NCI-H2196 treated with DMSO at 0.1 percent for 48 hours (cell line): ENCODE measurements around the gene EZR.
A peak's percentile ranks its signal among the peaks of the same experiment; 100 is the strongest.

ENCODE experiments used
- DNase-seq: peaks from one replicate; lab custom pipeline; 2025; ENCODE audit not compliant: unreplicated experiment; lab: John Stamatoyannopoulos, UW

The EZR gene

DNA sequence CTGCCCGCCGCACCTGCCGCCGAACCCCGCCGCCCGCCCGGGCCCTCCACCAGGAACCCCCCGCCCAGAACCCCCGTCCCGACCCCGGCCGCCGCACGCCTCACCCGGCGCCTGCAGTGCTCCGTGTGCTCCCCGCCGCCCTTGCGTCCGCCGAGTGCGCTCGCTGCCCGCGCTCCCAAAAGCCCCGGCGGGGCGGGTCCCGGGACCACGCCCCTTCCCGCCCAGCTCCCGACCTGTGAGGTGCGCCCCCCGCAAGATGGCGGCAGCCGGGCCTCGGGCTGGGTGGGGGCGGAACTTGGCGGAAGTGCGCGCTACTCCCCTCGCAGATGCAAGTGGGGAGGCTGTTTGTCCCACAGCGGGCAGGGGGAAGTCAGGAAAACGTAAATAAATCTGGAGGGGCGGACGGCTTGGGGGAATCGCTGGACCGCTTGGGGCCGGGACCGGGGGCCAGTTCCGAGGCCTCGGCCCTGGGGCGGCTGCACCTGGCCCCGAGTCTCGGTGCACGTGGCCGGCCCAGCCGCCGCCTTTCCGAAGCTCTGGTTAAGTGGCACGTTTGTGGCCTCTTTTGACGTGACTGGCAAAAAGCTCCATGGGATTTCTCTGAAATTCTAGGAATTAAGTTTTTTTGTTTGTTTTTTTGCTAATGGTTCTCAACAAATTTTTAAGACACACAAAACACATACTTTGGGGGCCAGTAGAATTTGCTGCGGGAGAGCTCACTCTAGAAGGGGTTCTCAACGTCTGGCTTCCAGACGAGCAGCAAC, at the start of gene EZR:
TSS of gene EZR (minus strand) at position 156 of the 764 bp plus-strand sequence. CDS start 1,275 bp downstream, outside the sequence.
- DNase-seq, result peak; percentile 25

- DNase-seq, result no peak
Observed at GRCh38 chr6:158868122-158868480, 48.9 kb upstream of the EZR start.

GRCh38 chr6:158867381-158868121, 48.4 kb upstream of the EZR start:
- no peak for DNase-seq

DNA sequence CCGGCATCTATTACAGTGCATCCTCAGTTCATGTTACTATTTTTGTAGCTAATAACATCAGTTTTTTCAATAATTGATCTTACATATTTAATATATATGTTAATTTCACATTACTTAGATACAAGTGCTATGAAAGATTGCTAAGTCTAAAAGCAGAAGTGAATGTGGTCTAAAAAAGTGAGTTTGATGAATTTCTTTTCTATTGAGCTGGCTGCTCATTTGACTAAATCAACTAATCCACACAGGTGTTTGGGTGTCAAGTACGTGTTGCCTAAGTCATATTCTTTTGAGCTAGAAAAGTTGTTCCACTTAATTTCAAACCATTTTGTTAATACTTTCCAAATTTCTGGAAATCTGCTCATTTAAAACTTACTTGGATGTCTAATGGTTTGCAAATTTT, 46.6 kb upstream of the EZR start:
- no peak for DNase-seq

- DNase-seq, result no peak
Observed at GRCh38 chr6:158863646-158864045, 44.5 kb upstream of the EZR start.

DNA sequence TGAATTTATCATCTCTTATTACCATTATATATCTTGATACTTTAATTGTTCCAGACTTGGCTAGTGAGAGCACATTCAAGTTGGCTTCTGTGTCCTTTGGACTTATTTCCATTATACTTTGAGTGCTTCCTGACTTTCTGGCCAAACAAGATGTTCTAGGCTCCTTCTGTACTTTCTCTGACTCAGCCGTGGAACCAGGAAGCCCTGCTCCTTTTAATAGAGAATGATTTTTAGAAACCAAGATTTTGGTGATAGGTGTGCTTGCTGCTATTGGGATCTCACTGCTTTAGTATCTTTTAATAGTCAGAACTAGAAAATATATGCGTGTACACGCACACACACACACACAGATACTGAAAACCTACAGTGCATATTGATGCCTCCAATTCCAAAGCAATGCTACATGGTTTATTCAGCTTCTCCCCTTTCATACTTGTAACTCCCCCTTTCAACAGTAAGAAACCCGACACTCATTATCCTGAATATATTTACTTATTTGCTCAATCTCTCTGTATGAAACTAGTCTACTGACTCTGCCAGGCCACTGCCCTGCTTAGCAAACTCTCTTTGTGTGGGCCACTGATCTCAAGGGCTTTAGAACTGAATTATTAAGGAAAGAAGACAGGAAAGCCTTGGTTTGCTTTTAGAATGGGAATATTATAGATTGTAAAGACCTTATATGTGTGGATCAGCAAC, 42.7 kb upstream of the EZR start:
- peak; percentile 40 for DNase-seq

- no peak for DNase-seq
Observed at GRCh38 chr6:158860279-158860865, 41.2 kb upstream of the EZR start.

GRCh38 chr6:158856261-158856660, 37.1 kb upstream of the EZR start:
- no peak for DNase-seq

DNA sequence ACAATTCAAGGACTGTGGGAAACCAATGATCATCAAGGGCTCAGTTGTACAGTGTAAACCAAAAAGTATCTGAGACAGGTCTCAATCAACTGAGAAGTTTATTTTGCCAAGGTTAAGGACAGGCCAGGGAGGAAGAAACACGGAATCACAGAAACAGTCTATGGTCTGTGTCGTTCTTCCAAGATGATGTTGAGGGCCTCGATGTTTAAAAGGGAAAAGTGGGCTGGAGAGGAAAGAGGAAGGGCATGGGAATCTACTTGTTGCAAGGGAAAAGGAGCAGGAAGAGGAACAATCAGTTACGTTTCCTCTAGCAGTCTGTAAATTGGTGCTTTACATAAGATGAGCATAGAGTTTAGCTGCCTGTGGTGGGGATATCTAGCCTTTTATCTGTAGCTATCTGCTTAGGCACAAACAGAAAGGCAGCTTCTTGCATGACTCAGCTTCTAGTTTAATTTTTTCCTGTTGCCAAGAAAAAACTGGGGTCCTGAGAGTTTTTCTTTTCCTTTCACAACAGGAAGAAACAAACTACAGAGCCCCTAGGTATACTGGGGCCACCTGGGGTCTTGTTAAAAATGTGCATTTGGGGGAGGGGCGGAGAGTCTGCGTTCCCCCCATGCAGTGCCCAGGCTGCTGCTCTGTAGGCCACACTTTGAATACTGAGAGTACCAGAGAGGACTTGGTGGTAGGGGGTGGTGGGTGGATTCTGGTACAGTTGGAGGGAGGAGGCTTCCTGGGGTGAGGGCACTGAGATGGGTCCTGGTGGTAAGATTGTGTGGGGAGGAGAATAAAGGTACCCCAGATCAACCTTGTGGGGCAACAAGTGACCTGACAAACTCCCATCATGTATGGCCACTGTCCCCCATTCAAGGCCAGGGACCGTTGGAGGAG, 35.3 kb upstream of the EZR start:
- DNase-seq, result no peak

GRCh38 chr6:158853880-158854213, 34.7 kb upstream of the EZR start:
- no peak for DNase-seq

GRCh38 chr6:158853072-158853879, 34.1 kb upstream of the EZR start:
- peak; percentile 34 for DNase-seq

DNA sequence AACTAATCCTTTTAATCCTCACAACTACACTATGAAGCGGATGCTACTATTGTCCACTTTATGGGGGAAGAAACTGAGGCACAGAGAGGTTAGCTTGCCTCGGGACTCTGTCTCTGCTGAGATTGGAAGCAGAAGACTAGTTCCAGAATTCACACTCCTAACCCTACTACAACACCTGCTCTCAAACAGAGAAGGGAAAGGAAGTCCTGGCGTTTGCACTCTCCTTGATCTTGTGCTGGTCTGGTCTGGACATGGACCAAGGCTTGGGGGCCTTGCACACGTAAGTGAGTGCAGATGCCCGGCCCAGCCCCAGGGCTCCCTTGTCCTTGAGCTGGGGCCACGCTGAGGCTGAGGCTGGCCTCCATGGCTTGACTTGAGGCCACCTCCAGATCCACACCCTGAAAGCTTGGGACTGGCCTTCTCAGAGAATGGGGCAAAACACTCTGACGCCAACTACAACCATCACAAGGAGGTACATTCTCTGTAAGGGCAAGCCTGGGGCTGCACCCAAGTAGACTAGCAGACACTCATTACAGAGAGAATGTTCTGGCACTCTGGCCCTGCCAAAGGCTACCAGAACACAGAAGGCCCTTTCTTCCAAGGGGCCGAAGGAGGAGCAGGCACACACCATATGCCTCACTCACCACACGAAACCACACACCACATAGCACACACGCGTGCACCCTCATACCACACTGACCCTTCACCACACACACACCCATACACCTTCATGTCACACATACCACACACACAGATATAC, 33.3 kb upstream of the EZR start:
- no peak for DNase-seq

- no peak for DNase-seq
Observed at GRCh38 chr6:158850807-158851115, 31.6 kb upstream of the EZR start.

DNA sequence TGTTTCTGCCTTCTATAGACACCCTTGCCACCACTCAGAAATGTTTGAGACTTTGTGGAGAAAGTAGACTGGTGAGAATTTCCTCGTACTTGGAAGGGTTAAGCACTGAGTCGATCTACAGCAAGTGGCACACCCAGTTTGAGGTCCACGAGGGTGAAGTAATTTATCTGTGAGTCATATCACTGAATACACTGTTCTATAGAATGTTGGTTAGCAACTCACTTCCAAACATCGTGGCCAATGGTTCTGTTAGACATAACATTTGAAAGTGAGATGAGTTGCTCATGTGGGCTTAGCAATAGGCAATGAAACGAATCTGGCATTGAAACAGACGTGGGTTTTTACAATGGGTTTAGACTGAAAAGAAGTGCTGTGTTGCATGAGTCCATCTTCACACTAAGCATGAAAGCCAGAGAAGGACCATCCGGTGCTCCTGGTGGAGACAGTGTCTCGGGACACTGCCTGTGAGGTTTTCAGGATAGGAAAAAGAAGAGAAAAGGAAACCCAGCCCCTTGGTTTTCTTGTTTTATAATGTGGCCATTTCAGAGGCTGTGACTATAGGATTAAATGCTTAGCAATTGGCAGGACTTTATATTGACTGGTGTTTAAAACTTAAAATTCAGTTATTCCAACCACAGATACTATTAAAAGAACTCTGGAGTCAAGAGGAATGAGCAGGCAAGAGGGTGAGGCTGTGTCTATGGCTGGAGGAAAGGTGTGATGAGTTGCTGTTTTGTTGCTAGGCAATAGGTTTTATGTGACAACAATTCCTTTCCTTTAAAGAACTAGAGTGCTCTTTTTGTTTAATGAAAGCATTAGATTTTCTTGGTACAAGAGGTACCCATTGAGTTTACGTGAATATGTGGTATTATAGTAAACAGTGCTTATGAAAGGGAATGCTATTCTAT, 31.0 kb upstream of the EZR start:
- peak; percentile 18 for DNase-seq

DNA sequence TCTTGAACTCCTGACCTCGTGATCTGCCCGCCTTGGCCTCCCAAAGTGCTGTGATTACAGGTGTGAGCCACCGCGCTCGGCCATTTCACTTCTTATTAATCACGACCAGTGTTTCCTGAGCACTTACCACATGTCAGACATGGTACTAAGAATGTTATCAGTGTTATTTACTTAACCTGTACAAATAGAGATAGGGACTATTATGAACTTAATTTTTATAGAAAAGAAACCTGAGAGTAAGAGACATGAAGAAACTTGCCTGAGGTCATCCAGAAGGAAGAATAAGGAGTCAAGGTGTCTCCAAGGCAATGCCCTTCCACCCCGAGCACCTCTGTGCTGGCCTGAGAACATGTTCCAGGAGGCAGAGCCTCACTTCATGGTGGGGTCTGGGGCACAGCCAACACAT, 29.3 kb upstream of the EZR start:
- no peak for DNase-seq

DNA sequence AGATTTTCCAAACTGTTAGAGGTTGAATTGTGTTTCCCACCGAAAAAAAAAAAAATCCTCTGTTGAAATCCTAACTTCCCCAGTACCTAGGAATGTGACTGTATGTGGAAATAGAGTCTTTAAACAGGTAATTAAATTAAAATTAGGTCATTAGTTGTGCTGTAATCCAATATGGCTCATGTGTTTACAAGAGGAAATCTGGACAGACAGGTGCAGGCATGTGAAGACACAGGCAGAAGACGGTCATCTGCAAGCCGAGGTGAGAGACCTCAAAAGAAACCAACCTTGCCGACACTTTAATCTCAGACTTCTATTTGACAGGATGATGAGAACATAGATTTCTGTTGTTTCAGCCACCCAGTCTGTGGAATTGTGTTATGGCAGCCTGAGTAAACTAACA, 28.6 kb upstream of the EZR start:
- no peak for DNase-seq

GRCh38 chr6:158847012-158847529, 27.9 kb upstream of the EZR start:
- no peak for DNase-seq
